GM12801 (cell line): ENCODE data around the gene COA1.

Experiments used
- TF ChIP-seq, protein P1 (sequence below): IDR thresholded peaks from one replicate; pipeline ENCODE4 v1.5.1; 2011; ENCODE audit warnings: control low read depth; ENCODE audit not compliant: insufficient read length; ENCODE audit errors: extremely low read depth

COA1 gene

GRCh38 chr7:43767311-43767710 is 38.0 kb upstream of the COA1 start:
- TF ChIP-seq, protein P1, sequence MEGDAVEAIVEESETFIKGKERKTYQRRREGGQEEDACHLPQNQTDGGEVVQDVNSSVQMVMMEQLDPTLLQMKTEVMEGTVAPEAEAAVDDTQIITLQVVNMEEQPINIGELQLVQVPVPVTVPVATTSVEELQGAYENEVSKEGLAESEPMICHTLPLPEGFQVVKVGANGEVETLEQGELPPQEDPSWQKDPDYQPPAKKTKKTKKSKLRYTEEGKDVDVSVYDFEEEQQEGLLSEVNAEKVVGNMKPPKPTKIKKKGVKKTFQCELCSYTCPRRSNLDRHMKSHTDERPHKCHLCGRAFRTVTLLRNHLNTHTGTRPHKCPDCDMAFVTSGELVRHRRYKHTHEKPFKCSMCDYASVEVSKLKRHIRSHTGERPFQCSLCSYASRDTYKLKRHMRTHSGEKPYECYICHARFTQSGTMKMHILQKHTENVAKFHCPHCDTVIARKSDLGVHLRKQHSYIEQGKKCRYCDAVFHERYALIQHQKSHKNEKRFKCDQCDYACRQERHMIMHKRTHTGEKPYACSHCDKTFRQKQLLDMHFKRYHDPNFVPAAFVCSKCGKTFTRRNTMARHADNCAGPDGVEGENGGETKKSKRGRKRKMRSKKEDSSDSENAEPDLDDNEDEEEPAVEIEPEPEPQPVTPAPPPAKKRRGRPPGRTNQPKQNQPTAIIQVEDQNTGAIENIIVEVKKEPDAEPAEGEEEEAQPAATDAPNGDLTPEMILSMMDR: no peak

- TF ChIP-seq, protein P1: no peak
Observed at GRCh38 chr7:43766564-43766963, 37.2 kb upstream of the COA1 start.

GRCh38 chr7:43764807-43765491 is 35.6 kb upstream of the COA1 start:
- TF ChIP-seq, protein P1: no peak

- TF ChIP-seq, protein P1: no peak
Observed at GRCh38 chr7:43764039-43764761, 34.9 kb upstream of the COA1 start.

DNA sequence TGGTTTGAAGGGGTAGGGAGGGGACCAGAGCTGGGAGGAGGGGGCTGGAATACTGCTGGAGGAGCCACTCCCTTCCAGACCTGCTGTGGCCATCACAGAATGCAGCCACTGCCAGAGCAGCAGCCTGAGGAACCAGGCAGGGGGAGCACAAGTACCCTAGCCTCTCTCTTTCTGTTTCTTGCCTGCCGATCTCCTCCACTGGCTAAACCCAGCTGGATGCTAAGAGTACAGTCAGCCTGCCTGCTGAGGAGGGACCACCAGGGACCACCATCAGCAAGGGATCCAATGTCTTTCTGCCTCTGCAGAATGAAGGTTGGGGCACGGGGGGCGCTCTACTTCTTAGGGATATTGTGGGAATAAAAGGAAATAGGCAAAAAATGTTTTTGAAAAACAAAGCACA is 33.9 kb upstream of the COA1 start:
- TF ChIP-seq, protein P1: no peak

DNA sequence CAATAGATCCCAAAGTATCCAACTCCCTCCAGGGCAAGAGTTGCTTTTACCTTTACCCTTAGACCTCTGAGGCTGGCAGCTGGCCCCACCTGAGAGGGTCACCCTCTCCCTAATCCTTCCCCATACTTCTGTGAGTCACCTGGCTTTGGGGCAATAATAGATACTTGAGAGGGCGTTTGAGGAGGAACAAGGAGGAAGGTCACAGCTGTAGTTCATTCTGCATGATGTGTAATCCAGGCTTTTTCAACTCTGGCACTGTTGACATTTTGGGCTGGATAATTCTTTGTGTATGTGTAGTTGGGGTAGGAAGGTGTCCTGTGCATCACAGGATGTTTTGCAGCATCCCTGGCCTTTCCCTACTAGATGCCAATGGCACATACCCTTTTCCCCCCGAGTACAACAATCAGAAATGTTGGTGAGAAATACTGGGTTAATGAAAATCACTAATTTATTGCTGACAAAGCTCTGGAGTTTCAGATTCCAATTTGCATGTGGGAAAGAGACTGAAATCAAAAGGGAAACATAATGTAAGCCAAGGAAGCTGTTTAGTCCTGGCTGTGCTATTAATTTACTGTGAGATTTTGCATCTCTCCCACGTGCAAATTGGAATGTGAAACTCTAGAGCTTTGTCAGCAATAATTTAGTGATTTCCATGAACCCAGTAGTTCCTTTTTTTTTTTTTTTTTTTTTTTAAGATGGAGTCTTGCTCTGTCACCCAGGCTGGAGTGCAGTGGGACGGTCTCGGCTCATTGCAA is 32.8 kb upstream of the COA1 start:
- TF ChIP-seq, protein P1: no peak

DNA sequence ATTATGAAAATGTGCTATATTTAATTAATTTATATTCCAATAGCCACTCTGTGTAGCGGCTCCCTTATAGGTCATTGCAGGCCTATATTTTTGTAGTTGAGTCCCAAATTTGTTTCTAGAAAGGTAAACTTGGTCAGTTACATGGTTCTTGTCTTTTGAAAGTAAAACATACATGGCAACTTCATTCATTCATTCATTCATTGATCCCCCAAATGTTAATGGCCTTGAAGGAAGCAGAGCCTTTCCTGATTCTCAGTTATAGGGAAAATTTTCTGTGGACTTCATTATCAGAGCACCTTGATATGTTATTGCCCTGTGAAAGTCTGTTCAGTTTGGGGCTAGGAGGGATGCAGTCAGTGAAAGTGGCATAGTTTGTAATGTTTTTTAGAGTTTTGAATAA is 32.1 kb upstream of the COA1 start:
- TF ChIP-seq, protein P1: no peak
